Measurements from ENCODE around the gene PALLD. TPM values are rescaled to one million over a fixed set of nuclear protein-coding genes. Genes with fewer than 3 reads are reported as not detected.
"Not testable (repeated sequence)": the region's sequence is repeated elsewhere in the genome, so short reads cannot be mapped to it uniquely, and the experiment has no call there.

PALLD gene
- total RNA-seq, 8 experiments from 2014 or later: 15.5 to 50.3 (median 24.3) TPM

DNA sequence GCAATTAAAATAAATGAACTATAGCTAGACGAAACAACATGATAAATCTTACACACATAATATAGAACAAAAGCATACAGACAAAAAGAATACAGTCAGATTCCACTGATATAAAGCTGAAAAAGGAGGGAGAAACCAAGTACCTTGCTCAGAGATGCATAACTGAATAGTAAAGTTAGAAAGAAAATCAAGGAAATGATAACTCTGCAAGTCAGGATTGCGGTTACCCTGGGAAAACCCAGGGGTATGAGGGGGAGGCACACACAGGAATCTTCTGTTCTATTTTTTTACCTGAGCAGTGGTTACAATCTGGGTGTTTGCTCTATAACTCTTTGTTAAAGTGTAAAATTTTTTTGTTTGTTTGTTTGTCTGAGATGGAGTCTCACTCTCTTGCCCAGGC is 304.1 kb downstream of the PALLD start:
- in situ Hi-C loops (cut with MboI; ENCODE audit: low pct_unique_long_range_greater_than_20kb in 2 of 9, low sequenced_read_pairs in 9 of 9, unreplicated experiment in 9 of 9): no loop called here
- Histone ChIP-seq H3K4me1 (replicated peaks in 1 of 2) (peaks cover 5 to 8% of the 10 kb centered on the region in 2 donors), H3K27ac (no peak overlapping the region), H3K4me3 (no peak overlapping the region)
- 76 to 100% (median 91%) methylated on average over 2 of the region's 2 CpGs; no CpG with 5 or more reads in 2 of the 10 experiments for whole genome bisulfite sequencing, 10 experiments
- ATAC-seq (replicated peaks in 6 of 8): no peak

DNA sequence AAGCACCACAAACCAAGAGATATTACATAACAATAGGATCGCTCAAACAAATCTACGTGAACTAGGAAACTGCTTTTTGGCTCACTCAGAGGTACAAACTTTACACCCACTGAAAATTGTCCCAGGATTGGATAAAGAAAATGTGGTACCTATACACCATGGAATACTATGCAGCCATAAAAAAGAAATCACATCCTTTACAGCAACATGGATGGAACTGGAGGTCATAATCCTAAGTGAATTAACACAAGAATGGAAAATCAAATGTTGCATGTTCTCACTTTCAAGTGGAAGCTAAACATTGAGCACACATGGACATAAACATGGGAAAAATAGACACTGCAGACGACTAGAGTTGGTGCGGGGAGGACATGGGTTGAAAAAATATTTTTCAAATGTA is 305.4 kb downstream of the PALLD start:
- WGBS, 10 experiments: 90 to 100% (median 98%) methylated on average over 2 to 4 of the region's 4 CpGs; no CpG with 5 or more reads in 3 of the 10 experiments
- H3K27ac ChIP-seq: no peak overlapping the region
- H3K4me1 ChIP-seq (replicated peaks in 1 of 2): peaks cover 5 to 8% of the 10 kb centered on the region in 2 donors
- ATAC-seq (replicated peaks in 6 of 8): no peak
- in situ Hi-C loops (cut with MboI; ENCODE audit: low pct_unique_long_range_greater_than_20kb in 2 of 9, low sequenced_read_pairs in 9 of 9, unreplicated experiment in 9 of 9): no loop called here
- H3K4me3 ChIP-seq: no peak overlapping the region

- H3K27ac ChIP-seq; ATAC-seq (replicated peaks in 6 of 8); H3K4me3 ChIP-seq; in situ Hi-C loops (cut with MboI; ENCODE audit: low pct_unique_long_range_greater_than_20kb in 2 of 9, low sequenced_read_pairs in 9 of 9, unreplicated experiment in 9 of 9); H3K4me1 ChIP-seq (replicated peaks in 1 of 2): not testable (repeated sequence)
- 90 to 100% (median 97%) methylated on average over 1 to 5 of the region's 5 CpGs; no CpG with 5 or more reads in 2 of the 10 experiments for WGBS, 10 experiments
Measured at GRCh38 chr4:168803052-168803451, 306.2 kb downstream of the PALLD start.

DNA sequence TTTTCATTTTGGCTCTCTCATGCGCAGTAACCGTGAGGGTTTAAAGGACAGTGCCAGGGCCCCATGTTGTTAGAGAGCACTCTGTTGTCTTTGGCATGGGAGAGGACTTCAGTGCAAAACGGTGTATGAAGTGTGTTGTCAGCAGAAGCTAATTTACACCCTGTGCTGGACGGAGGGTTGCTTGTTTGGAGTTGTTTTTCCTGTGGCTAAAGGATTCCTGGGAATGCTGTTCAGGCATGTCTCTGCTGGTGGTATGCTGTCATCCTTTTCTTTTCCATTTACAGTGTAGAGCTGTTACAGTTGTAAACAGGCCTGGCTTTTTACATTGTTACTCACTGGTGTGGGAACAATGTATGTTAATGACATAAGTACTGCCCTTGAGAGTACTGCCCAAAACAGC is 306.9 kb downstream of the PALLD start:
- peak; percentile 11 to 99 (median 88) for ATAC-seq (replicated peaks in 6 of 8)
- in situ Hi-C loops (cut with MboI; ENCODE audit: low pct_unique_long_range_greater_than_20kb in 2 of 9, low sequenced_read_pairs in 9 of 9, unreplicated experiment in 9 of 9): no loop called here
- no peak overlapping the region for H3K4me3 ChIP-seq
- no peak overlapping the region for H3K27ac ChIP-seq
- 18 to 83% (median 67%) methylated on average over 2 to 4 of the region's 4 CpGs; no CpG with 5 or more reads in 1 of the 10 experiments for WGBS, 10 experiments
- H3K4me1 ChIP-seq (replicated peaks in 1 of 2): peaks cover 5 to 8% of the 10 kb centered on the region in 2 donors

DNA sequence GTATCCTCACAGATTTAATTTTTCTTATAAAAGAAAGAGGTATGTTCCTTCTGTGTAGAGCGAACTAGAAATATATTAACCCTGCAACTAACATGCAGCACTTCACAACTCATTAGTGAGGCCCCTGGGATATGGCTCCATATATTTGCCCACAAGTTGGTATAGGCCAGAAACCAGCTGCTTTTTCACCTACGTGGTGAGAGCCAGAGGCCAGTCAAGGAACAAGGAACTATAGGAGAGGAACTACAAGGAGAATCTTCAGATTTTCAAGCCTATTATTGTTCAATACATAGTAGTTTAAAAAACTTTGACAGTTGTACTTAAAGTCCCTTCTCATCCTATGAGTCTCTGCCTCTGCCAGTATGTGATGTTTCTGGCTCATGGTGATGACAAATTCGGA is 307.3 kb downstream of the PALLD start:
- ATAC-seq (replicated peaks in 6 of 8): no peak
- H3K4me3 ChIP-seq: no peak overlapping the region
- H3K27ac ChIP-seq: no peak overlapping the region
- peaks cover 5 to 8% of the 10 kb centered on the region in 2 donors for H3K4me1 ChIP-seq (replicated peaks in 1 of 2)
- in situ Hi-C loops (cut with MboI; ENCODE audit: low pct_unique_long_range_greater_than_20kb in 2 of 9, low sequenced_read_pairs in 9 of 9, unreplicated experiment in 9 of 9): no loop called here
- WGBS, 10 experiments: 67 to 90% (median 85%) methylated on average over 1 to 3 of the region's 3 CpGs; no CpG with 5 or more reads in 3 of the 10 experiments

DNA sequence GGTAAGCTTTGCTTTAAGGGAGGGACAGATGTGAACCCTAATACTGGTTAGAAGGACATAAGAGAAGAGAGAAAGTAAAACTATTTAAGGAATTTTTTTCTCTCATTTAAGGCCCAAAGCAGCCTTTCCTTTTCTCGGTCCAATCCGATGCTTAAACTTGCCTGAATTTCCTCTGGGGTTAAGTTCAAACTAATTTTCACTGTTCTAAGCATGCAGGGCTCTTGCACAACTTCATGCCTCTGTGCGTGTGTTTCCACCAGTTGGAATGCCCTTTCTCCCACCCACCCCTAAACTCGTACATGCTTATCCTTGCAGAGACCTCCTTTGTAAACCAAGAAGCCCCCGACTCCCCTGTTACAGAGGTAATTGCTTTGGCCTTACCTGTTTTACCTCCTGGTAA is 308.5 kb downstream of the PALLD start:
- WGBS, 10 experiments: 65 to 100% (median 83%) methylated on average over 1 to 4 of the region's 5 CpGs; no CpG with 5 or more reads in 4 of the 10 experiments
- Histone ChIP-seq H3K4me1 (replicated peaks in 1 of 2) (peaks cover 5 to 8% of the 10 kb centered on the region in 2 donors), H3K4me3 (no peak overlapping the region), H3K27ac (no peak overlapping the region)
- ATAC-seq (replicated peaks in 6 of 8): no peak
- in situ Hi-C loops (cut with MboI; ENCODE audit: low pct_unique_long_range_greater_than_20kb in 2 of 9, low sequenced_read_pairs in 9 of 9, unreplicated experiment in 9 of 9): no loop called here

- in situ Hi-C loops (cut with MboI; ENCODE audit: low pct_unique_long_range_greater_than_20kb in 2 of 9, low sequenced_read_pairs in 9 of 9, unreplicated experiment in 9 of 9); ATAC-seq (replicated peaks in 6 of 8); H3K27ac ChIP-seq; H3K4me3 ChIP-seq; H3K4me1 ChIP-seq (replicated peaks in 1 of 2): not testable (repeated sequence)
- 73 to 100% (median 94%) methylated on average over 1 to 2 of the region's 4 CpGs; no CpG with 5 or more reads in 5 of the 10 experiments for WGBS, 10 experiments
Measured at GRCh38 chr4:168806247-168806646, 309.4 kb downstream of the PALLD start.

DNA sequence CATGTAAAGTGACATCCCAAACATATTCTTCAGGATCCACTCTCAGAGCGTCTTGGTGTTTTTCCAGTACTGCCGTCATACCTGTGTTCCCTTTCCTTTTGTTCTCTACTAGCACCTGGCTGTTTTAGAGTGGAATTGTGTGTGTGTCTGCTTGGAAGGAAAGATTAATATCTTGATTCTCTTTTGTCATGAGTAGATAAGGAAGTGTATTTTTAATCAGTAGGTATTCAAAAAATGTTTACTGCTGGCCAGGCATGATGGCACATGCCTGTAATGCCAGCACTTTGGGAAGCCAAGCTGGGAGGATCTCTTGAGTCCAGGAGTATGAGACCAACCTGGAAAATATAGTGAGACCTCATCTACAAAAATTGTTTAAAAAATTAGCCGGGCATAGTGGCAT is 314.4 kb downstream of the PALLD start:
- peaks cover 3 to 6% of the 10 kb centered on the region in 2 donors for H3K4me1 ChIP-seq (replicated peaks in 1 of 2)
- in situ Hi-C loops (cut with MboI; ENCODE audit: low pct_unique_long_range_greater_than_20kb in 2 of 9, low sequenced_read_pairs in 9 of 9, unreplicated experiment in 9 of 9): no loop called here
- H3K4me3 ChIP-seq: no peak overlapping the region
- ATAC-seq (replicated peaks in 6 of 8): no peak
- no peak overlapping the region for H3K27ac ChIP-seq
- 86 to 100% (median 100%) methylated on average over 1 to 3 of the region's 3 CpGs; no CpG with 5 or more reads in 4 of the 10 experiments for WGBS, 10 experiments

DNA sequence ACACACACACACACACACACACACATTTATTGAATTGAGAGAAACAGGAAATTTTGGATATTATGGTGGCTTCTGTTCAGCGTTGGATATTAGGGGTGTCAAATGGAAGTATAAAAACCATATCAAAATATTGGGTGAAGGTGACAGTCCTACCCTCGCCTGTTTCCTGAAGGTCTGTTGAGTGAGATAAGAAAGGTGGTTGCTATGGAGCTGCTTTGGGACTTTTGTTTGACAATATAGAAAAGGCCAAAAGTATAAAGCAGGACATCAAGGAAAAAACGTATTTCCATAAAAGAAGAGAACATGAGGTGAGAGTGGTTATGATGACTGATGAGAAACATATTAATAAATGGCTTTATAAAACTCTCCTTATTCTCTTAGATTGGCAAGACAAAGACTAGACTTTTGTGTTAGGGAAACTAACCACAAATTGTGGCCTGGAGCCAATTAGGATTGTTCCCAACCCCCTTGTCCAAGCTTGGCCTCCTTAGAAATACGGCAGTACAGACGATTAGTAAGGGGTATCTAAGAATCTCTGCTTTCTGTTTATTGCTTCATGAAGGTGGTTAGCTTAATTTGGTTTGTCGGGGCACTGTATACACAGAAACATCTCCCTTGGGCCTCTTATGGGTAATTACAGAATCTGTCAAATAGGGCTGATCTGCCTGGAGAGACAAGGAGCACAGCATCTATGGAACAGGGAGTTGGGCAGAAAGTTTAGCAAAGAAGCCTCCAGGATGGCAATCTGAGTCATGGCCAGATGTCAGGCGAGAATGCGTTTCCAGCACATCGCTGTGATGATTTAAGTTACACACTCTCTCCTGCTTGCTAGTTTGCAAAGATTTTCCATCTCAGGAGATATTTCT is 315.2 kb downstream of the PALLD start:
- Histone ChIP-seq H3K4me1 (replicated peaks in 1 of 2) (peaks cover 8% of the 10 kb centered on the region in 2 donors), H3K4me3 (no peak overlapping the region), H3K27ac (no peak overlapping the region)
- 40 to 100% (median 83%) methylated on average over 1 to 8 of the region's 9 CpGs for WGBS, 10 experiments
- in situ Hi-C loops (cut with MboI; ENCODE audit: low pct_unique_long_range_greater_than_20kb in 2 of 9, low sequenced_read_pairs in 9 of 9, unreplicated experiment in 9 of 9): no loop called here
- peak in 2 of 8 experiments; percentile 16 to 63 for ATAC-seq (replicated peaks in 6 of 8)

- H3K4me3 ChIP-seq: no peak overlapping the region
- in situ Hi-C loops (cut with MboI; ENCODE audit: low pct_unique_long_range_greater_than_20kb in 2 of 9, low sequenced_read_pairs in 9 of 9, unreplicated experiment in 9 of 9): no loop called here
- 40 to 85% (median 61%) methylated on average over 1 to 6 of the region's 6 CpGs for WGBS, 10 experiments
- H3K4me1 ChIP-seq (replicated peaks in 1 of 2): peaks cover 11 to 14% of the 10 kb centered on the region in 2 donors
- no peak overlapping the region for H3K27ac ChIP-seq
- no peak for ATAC-seq (replicated peaks in 6 of 8)
Measured at GRCh38 chr4:168812806-168813205, 316.0 kb downstream of the PALLD start.

DNA sequence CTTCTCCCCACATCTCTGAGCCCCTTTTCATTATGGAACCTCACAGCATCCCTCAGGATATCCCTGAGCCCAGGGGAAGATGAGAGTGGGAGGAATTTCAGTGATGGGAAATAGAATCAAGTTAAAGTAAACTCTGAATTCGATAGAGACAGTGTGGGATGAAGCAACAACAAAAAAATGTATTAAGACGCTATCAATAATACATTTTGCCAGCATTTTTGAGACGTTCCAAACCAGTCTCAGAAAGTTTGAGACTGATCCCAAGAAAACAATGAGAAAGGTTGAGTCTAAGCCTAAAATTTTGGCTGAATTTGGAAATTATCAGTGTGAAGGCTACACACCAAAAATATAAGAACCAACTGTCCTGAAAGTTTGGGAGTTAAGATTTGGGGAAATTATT is 317.0 kb downstream of the PALLD start:
- WGBS, 10 experiments: 10 to 100% (median 87%) methylated on average over 2 to 3 of the region's 3 CpGs; no CpG with 5 or more reads in 2 of the 10 experiments
- H3K27ac ChIP-seq: no peak overlapping the region
- H3K4me1 ChIP-seq (replicated peaks in 1 of 2): peaks cover 11 to 14% of the 10 kb centered on the region in 2 donors
- H3K4me3 ChIP-seq: no peak overlapping the region
- in situ Hi-C loops (cut with MboI; ENCODE audit: low pct_unique_long_range_greater_than_20kb in 2 of 9, low sequenced_read_pairs in 9 of 9, unreplicated experiment in 9 of 9): no loop called here
- no peak for ATAC-seq (replicated peaks in 6 of 8)

DNA sequence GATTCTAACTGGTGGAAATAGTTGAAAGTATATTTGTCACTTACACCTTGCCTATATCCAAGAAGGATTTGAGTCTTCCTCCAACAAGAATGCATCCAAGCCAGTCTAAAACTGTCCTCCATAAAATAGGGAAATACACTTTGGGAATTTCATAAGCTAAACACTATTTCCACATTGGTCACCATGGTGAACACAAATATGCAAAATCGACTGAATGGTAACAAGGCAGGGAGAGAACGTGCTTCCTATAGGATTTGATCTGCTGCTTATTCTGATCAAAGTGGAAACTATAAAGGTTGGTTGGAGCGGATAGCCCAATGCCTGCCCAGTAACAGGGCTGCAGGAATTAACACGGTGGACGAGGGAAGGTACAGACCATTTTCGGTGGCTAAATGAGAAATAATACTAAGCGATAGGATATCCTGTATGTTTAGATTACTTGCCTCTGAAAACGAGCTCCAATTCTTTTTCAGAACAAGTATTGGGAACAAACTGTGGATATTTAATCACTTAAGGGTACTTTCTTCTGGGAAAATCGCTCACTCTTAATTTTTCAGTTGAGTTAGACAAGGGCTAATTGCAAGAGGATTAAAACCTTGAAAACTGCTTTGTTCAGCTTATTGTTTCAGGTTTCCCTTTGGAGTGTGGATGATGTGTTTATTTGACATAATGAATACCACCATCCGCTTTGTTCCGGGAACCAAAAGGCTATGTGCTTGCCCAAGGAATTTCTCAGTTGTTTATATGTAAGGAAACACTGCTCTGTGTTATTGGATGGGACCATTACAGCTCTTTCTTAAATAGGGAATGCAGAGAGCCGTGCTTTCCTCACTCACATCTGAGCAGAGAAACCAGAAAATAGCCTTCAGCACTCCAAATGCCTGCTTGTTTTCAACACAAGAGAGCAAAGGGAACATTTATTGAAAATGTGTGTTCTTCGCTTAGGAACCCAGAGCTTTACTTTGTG is 318.8 kb downstream of the PALLD start:
- H3K27ac ChIP-seq: no peak overlapping the region
- peaks cover 11 to 14% of the 10 kb centered on the region in 2 donors for H3K4me1 ChIP-seq (replicated peaks in 1 of 2)
- WGBS, 10 experiments: 20 to 78% (median 66%) methylated on average over 1 to 10 of the region's 13 CpGs
- H3K4me3 ChIP-seq: no peak overlapping the region
- peak in 2 of 8 experiments; percentile 27 to 38 for ATAC-seq (replicated peaks in 6 of 8)
- in situ Hi-C loops (cut with MboI; ENCODE audit: low pct_unique_long_range_greater_than_20kb in 2 of 9, low sequenced_read_pairs in 9 of 9, unreplicated experiment in 9 of 9): no loop called here

DNA sequence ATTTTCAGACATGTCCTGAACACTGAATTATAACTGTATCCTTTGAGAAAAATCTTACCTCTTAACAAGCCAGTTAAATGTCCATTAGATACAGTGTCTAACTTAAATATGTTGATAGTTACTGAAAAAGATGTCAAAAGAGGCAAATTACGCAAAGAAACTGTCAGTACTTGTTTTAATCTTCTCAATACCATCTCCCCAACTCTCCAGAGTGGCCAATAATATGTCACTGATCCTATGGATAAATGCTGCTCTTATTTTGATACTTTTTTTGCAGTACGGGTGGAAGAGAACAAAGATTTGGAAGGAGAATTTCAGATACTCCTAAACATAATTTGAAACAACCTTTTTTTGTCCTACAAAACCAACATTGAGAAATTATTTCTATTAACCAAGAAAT is 320.5 kb downstream of the PALLD start:
- no peak for ATAC-seq (replicated peaks in 6 of 8)
- Histone ChIP-seq H3K4me1 (replicated peaks in 1 of 2) (peaks cover 11 to 14% of the 10 kb centered on the region in 2 donors), H3K4me3 (no peak overlapping the region), H3K27ac (no peak overlapping the region)
- WGBS, 10 experiments: 43 to 80% (median 62%) methylated on average over 2 of the region's 2 CpGs
- in situ Hi-C loops (cut with MboI; ENCODE audit: low pct_unique_long_range_greater_than_20kb in 2 of 9, low sequenced_read_pairs in 9 of 9, unreplicated experiment in 9 of 9): no loop called here
